GM12878 (cell line): Measurements from ENCODE around the gene TAS2R60. TPM values are rescaled to one million over a fixed set of nuclear protein-coding genes. Genes with fewer than 3 reads are reported as not detected.

Experiments used
- ATAC-seq: fragments of 200-7000 bp; cut with Tn5 transposase; 3 replicates; pipeline ENCODE4 v1.9.1; 2020; ENCODE audit warnings: mild to moderate bottlenecking, moderate library complexity
- BruUV-seq: library from RNA; stranded (reverse); fragments of 400-500 nt; replicated peaks from 2 replicates; lab custom pipeline; 2021; lab: Mats Ljungman, UMichigan
- CTCF ChIA-PET: fragments of 300-600 bp; sonication (Branson Sonifier 250); formaldehyde crosslinking; extraction: SDS; loops from one replicate; lab custom pipeline; 2021; ENCODE audit warnings: inconsistent platforms; lab: Yijun Ruan, JAX
- POLR2A ChIA-PET: fragments of 350-600 bp; formaldehyde crosslinking; extraction: SDS; loops from one replicate; lab custom pipeline; 2021; ENCODE audit warnings: inconsistent platforms; lab: Charles Lee
- RAD21 ChIA-PET: fragments of 300-600 bp; sonication (Branson Sonifier 250); formaldehyde crosslinking; loops from one replicate; lab custom pipeline; 2023; ENCODE audit warnings: antibody characterized with exemption; ENCODE audit not compliant: unreplicated experiment; lab: Charles Lee
- SMC1A ChIA-PET: fragments of 300-600 bp; sonication (Branson Sonifier 250); formaldehyde crosslinking; loops from one replicate; lab custom pipeline; 2023; ENCODE audit not compliant: unreplicated experiment, uncharacterized antibody; lab: Charles Lee
- DNase-seq: peaks from one replicate; pipeline ENCODE4 v3.0.0-alpha.2; 2011; ENCODE audit warnings: low read depth, low spot score
- FAIRE-seq: peaks from 3 replicates; lab custom pipeline; 2011; peaks lifted over from hg19 to GRCh38; lab: Jason Lieb, UNC
- H2AFZ ChIP-seq: 2 replicates; pipeline ENCODE4 v1.6.0; 2011; ENCODE audit warnings: low read depth, low read length, control low read depth; ENCODE audit not compliant: control insufficient read depth
- H3K27ac ChIP-seq: 2 replicates; pipeline ENCODE4 v1.5.1; 2011; ENCODE audit warnings: control low read depth; ENCODE audit not compliant: control insufficient read depth, insufficient read depth
- H3K27me3 ChIP-seq, 2 experiments: replicated peaks in 1 of 2; 2 replicates each; pipeline versions ENCODE4 v1.6.0 to v1.6.1; 2011; ENCODE audit warnings: low read length in 1 of 2; ENCODE audit not compliant: control insufficient read depth in 2 of 2, insufficient read depth in 2 of 2
- H3K36me3 ChIP-seq, 2 experiments: 2 replicates each; pipeline ENCODE4 v1.5.1; 2011; ENCODE audit warnings: low read length in 1 of 2; ENCODE audit not compliant: control insufficient read depth in 2 of 2, insufficient read depth in 2 of 2
- H3K4me1 ChIP-seq: 2 replicates; pipeline ENCODE4 v1.6.1; 2011; ENCODE audit warnings: mild to moderate bottlenecking, low read length, moderate library complexity, mixed read lengths; ENCODE audit not compliant: control insufficient read depth, insufficient read depth
- H3K4me2 ChIP-seq: 2 replicates; pipeline ENCODE4 v1.6.0; 2011; ENCODE audit warnings: control low read depth; ENCODE audit not compliant: control insufficient read depth, insufficient read depth
- H3K4me3 ChIP-seq: fragments of 200-600 bp; sonication (generic); 2 replicates; pipeline ENCODE4 v1.5.1; 2016
- H3K79me2 ChIP-seq: 2 replicates; pipeline ENCODE4 v1.6.0; 2011; ENCODE audit warnings: low read length; ENCODE audit not compliant: control insufficient read depth, insufficient read depth
- H3K9ac ChIP-seq: 2 replicates; pipeline ENCODE4 v1.8.0; 2011; ENCODE audit warnings: low read length, control low read depth, mixed read lengths; ENCODE audit not compliant: control insufficient read depth, insufficient read depth
- H3K9me3 ChIP-seq: replicated peaks from 3 replicates; pipeline ENCODE4 v1.5.1; 2011; ENCODE audit warnings: mild to moderate bottlenecking, low read length; ENCODE audit not compliant: control insufficient read depth, insufficient read depth
- H4K20me1 ChIP-seq: 2 replicates; pipeline ENCODE4 v1.6.0; 2011; ENCODE audit not compliant: control insufficient read depth, insufficient read depth
- E4F1 ChIP-seq: fragments of 450-650 bp; IDR thresholded peaks from 2 replicates; pipeline ENCODE4 v1.6.1; 2018; ENCODE audit warnings: borderline replicate concordance, mild to moderate bottlenecking; ENCODE audit not compliant: partially characterized antibody
- HDAC6 ChIP-seq: fragments of 200-600 bp; sonication (generic); IDR thresholded peaks from one replicate; pipeline ENCODE4 v1.8.0; 2017; ENCODE audit warnings: antibody characterized with exemption; ENCODE audit not compliant: unreplicated experiment
- KLF5 ChIP-seq: fragments of 450-650 bp; IDR thresholded peaks from 2 replicates; pipeline ENCODE4 v1.6.1; 2014; ENCODE audit warnings: mild to moderate bottlenecking; ENCODE audit not compliant: partially characterized antibody
- MLLT1 ChIP-seq: fragments of 450-650 bp; IDR thresholded peaks from 2 replicates; pipeline ENCODE4 v1.6.1; 2016; ENCODE audit warnings: mild to moderate bottlenecking
- PRDM15 ChIP-seq: fragments of 450-650 bp; formaldehyde crosslinking; IDR thresholded peaks from 2 replicates; pipeline ENCODE4 v1.4.0; 2020; ENCODE audit warnings: mild to moderate bottlenecking, moderate library complexity
- TCF12 ChIP-seq: IDR thresholded peaks from 2 replicates; pipeline ENCODE4 v1.6.1; 2011; ENCODE audit warnings: low read depth, mild to moderate bottlenecking, low read length
- WGBS: methylation state at CpG from one replicate; pipeline ENCODE4 v1.1.6; 2016; ENCODE audit warnings: low lambda C conversion rate; ENCODE audit not compliant: insufficient replicate concordance, insufficient coverage; ENCODE audit errors: missing lambda C conversion rate; 5-methylcytosine and 5-hydroxymethylcytosine counted together
- in situ Hi-C: fragments of 300-500 bp; cut with MboI; formaldehyde crosslinking; loops from 9 replicates; pipeline ENCODE4 v1.14.3; 2018; ENCODE audit warnings: mixed read lengths
- intact Hi-C: fragments of 100-400 bp; cut with micrococcal nuclease; formaldehyde crosslinking; loops from one replicate; pipeline ENCODE4 v1.14.2; 2022; ENCODE audit not compliant: unreplicated experiment
- polyA plus RNA-seq, 11 experiments: library from polyadenylated mRNA; depleted of rRNA in 4 of 11; unstranded in 6 of 11; stranded (reverse) in 5 of 11; fragments of >200 nt; fragmentation: Nextera tagmentation in 4 of 11; fragmentation: Illumina TruSeq in 1 of 11; extraction: Ambion mirVana in 4 of 11; extraction: Trizol in 1 of 11; gene quantifications; 1 replicate in 1 of 11; 2 replicates in 10 of 11; pipeline versions ENCODE4 v1.2.1 to v1.2.3, GENCODE V29; 2011 to 2016; ENCODE audit warnings: inconsistent platforms in 2 of 11, missing spikeins in 2 of 11, low read depth in 1 of 11
- total RNA-seq, 4 experiments: library from RNA; depleted of rRNA in 3 of 4; stranded (reverse); fragments of >200 nt in 3 of 4; fragmentation: Illumina TruSeq in 1 of 4; extraction: Trizol in 1 of 4; gene quantifications; 2 replicates each; pipeline versions ENCODE4 v1.2.1 to v1.2.3, GENCODE V29; 2013 to 2021

TAS2R60 gene
- total and polyA plus RNA-seq, 10 of the 15 experiments (the other 5 are each of a cell fraction or from before 2014, with no cell fraction given): not detected

- H4K20me1 ChIP-seq: no peaks in the 10 kb centered on the region
- H2AFZ ChIP-seq: no peak overlapping the region
- intact Hi-C loops (no loop called here), in situ Hi-C loops (no loop called here)
- no peaks in the 10 kb centered on the region for H3K79me2 ChIP-seq
- 33% methylated on average over 3 of the region's 3 CpGs for WGBS
- no peak for ATAC-seq
- no peak overlapping the region for H3K4me3 ChIP-seq
- H3K27me3 ChIP-seq: no peaks in the 10 kb centered on the region; a peak in 1 of 4 replicates
- SMC1A ChIA-PET: interaction anchor here (0.7 to 1.2 kb wide), 2 partner anchors 15 to 26 kb away, joined by 3 read pairs; no protein-coding TSS in a partner anchor
- no peak overlapping the region for H3K4me2 ChIP-seq
- TF ChIP-seq E4F1 (no peak), PRDM15 (CRISPR knock-in tag) (no peak), HDAC6 (no peak), MLLT1 (no peak), KLF5 (no peak), TCF12 (no peak)
- no peaks in the 10 kb centered on the region for H3K36me3 ChIP-seq
- RAD21 ChIA-PET: no interaction called here
- no peak overlapping the region for H3K9ac ChIP-seq
- H3K9me3 ChIP-seq: no peaks in the 10 kb centered on the region
- BruUV-seq: no TSS peak
- no peak overlapping the region for H3K27ac ChIP-seq
- FAIRE-seq: no peak
- POLR2A ChIA-PET: no interaction called here
- CTCF ChIA-PET: interaction anchor here (1.5 kb wide), 1 partner anchor 196 kb away, joined by 6 read pairs; no protein-coding TSS in a partner anchor
- no peak for DNase-seq
- H3K4me1 ChIP-seq: no peaks in the 10 kb centered on the region
Measured at GRCh38 chr7:143436325-143436946, 6.8 kb upstream of the TAS2R60 start.
